BLaER1 (cell line): Measurements from ENCODE around the gene B3GALT5.

Experiments
- H3K27ac ChIP-seq: shearing (Covaris generic); formaldehyde crosslinking; 2 replicates; pipeline ENCODE4 v1.8.1; 2022
- H3K27me3 ChIP-seq: shearing (Covaris generic); formaldehyde crosslinking; 2 replicates; pipeline ENCODE4 v1.8.1; 2022
- H3K36me3 ChIP-seq: shearing (Covaris generic); formaldehyde crosslinking; 2 replicates; pipeline ENCODE4 v1.8.1; 2022
- H3K4me1 ChIP-seq: shearing (Covaris generic); formaldehyde crosslinking; 2 replicates; pipeline ENCODE4 v1.8.1; 2022
- H3K4me2 ChIP-seq: shearing (Covaris generic); formaldehyde crosslinking; 2 replicates; pipeline ENCODE4 v1.8.1; 2022
- H3K4me3 ChIP-seq: shearing (Covaris generic); formaldehyde crosslinking; 2 replicates; pipeline ENCODE4 v1.8.1; 2022
- H3K9ac ChIP-seq: shearing (Covaris generic); formaldehyde crosslinking; 2 replicates; pipeline ENCODE4 v1.8.1; 2022
- H3K9me3 ChIP-seq: shearing (Covaris generic); formaldehyde crosslinking; 2 replicates; pipeline ENCODE4 v1.8.1; 2022
- H4K20me1 ChIP-seq: shearing (Covaris generic); formaldehyde crosslinking; 2 replicates; pipeline ENCODE4 v1.8.1; 2022
- Cebpa-rat ChIP-seq: shearing (Covaris generic); IDR thresholded peaks from 2 replicates; pipeline ENCODE4 v1.8.1; 2022

Gene B3GALT5

GRCh38 chr21:39602793-39603192 lies 9.9 kb upstream of the B3GALT5 start:
- H3K4me1 ChIP-seq: peaks cover 9% of the 10 kb centered on the region; the same call in 1 of the 2 replicates
- H3K4me3 ChIP-seq: no peak overlapping the region
- H4K20me1 ChIP-seq: no peaks in the 10 kb centered on the region
- no peaks in the 10 kb centered on the region for H3K36me3 ChIP-seq
- H3K4me2 ChIP-seq: no peak overlapping the region
- no peak overlapping the region for H3K27ac ChIP-seq
- TF ChIP-seq Cebpa-rat: no peak
- H3K9me3 ChIP-seq: no peaks in the 10 kb centered on the region
- H3K9ac ChIP-seq: no peak overlapping the region
- H3K27me3 ChIP-seq: no peaks in the 10 kb centered on the region

GRCh38 chr21:39604951-39605350 lies 7.8 kb upstream of the B3GALT5 start:
- H3K27ac ChIP-seq: no peak overlapping the region
- H3K4me1 ChIP-seq: no peaks in the 10 kb centered on the region
- no peak overlapping the region for H3K4me2 ChIP-seq
- no peaks in the 10 kb centered on the region for H3K27me3 ChIP-seq
- H3K9me3 ChIP-seq: no peaks in the 10 kb centered on the region
- no peak for TF ChIP-seq Cebpa-rat
- H4K20me1 ChIP-seq: no peaks in the 10 kb centered on the region
- no peak overlapping the region for H3K9ac ChIP-seq
- no peaks in the 10 kb centered on the region for H3K36me3 ChIP-seq
- no peak overlapping the region for H3K4me3 ChIP-seq

- H3K9ac ChIP-seq: no peak overlapping the region
- no peak overlapping the region for H3K27ac ChIP-seq
Observed at GRCh38 chr21:39610703-39611102, 2.0 kb upstream of the B3GALT5 start.

GRCh38 chr21:39611551-39612190 lies 1.1 kb upstream of the B3GALT5 start:
- no peak for TF ChIP-seq Cebpa-rat
- Histone ChIP-seq H3K4me2 (no peak overlapping the region), H3K27me3 (no peaks in the 10 kb centered on the region), H4K20me1 (no peaks in the 10 kb centered on the region), H3K9me3 (peaks cover 4% of the 10 kb centered on the region; the same call in 1 of the 2 replicates), H3K36me3 (no peaks in the 10 kb centered on the region), H3K9ac (no peak overlapping the region), H3K4me1 (peaks cover 9% of the 10 kb centered on the region), H3K27ac (no peak overlapping the region), H3K4me3 (no peak overlapping the region)

More at GRCh38 chr21:39610703-39611102, 2.0 kb upstream of the B3GALT5 start:
- no peaks in the 10 kb centered on the region for H3K36me3 ChIP-seq
- no peaks in the 10 kb centered on the region for H4K20me1 ChIP-seq
- no peak for TF ChIP-seq Cebpa-rat
- H3K4me1 ChIP-seq: no peaks in the 10 kb centered on the region
- H3K9me3 ChIP-seq: peaks cover 4% of the 10 kb centered on the region; the same call in 1 of the 2 replicates
- H3K27me3 ChIP-seq: no peaks in the 10 kb centered on the region
- no peak overlapping the region for H3K4me2 ChIP-seq
- H3K4me3 ChIP-seq: no peak overlapping the region

- Histone ChIP-seq H3K9ac (no peak overlapping the region), H3K4me3 (no peak overlapping the region), H3K27me3 (no peaks in the 10 kb centered on the region), H3K9me3 (peaks cover 14% of the 10 kb centered on the region; the same call in 1 of the 2 replicates), H3K4me1 (peaks cover 10% of the 10 kb centered on the region), H3K36me3 (no peaks in the 10 kb centered on the region), H3K4me2 (no peak overlapping the region), H3K27ac (no peak overlapping the region), H4K20me1 (no peaks in the 10 kb centered on the region)
- no peak for TF ChIP-seq Cebpa-rat
Observed at GRCh38 chr21:39613041-39613934, 548 bp downstream of the B3GALT5 start.

GRCh38 chr21:39616211-39616772 lies 3.6 kb downstream of the B3GALT5 start:
- H3K9me3 ChIP-seq: peaks cover 14% of the 10 kb centered on the region; the same call in 1 of the 2 replicates
- H3K27me3 ChIP-seq: no peaks in the 10 kb centered on the region
- TF ChIP-seq Cebpa-rat: no peak
- no peak overlapping the region for H3K4me3 ChIP-seq
- peaks cover 10% of the 10 kb centered on the region for H3K4me1 ChIP-seq
- H3K4me2 ChIP-seq: peak overlapping the region; percentile 38
- no peaks in the 10 kb centered on the region for H3K36me3 ChIP-seq
- H3K27ac ChIP-seq: no peak overlapping the region
- H4K20me1 ChIP-seq: no peaks in the 10 kb centered on the region
- no peak overlapping the region for H3K9ac ChIP-seq

- H3K4me3 ChIP-seq: no peak overlapping the region
- no peaks in the 10 kb centered on the region for H3K27me3 ChIP-seq
- H3K9me3 ChIP-seq: peaks cover 21% of the 10 kb centered on the region; the same call in 1 of the 2 replicates
- H3K27ac ChIP-seq: no peak overlapping the region
- peaks cover 8% of the 10 kb centered on the region for H3K4me1 ChIP-seq
- no peak overlapping the region for H3K9ac ChIP-seq
- H3K36me3 ChIP-seq: no peaks in the 10 kb centered on the region
- no peak overlapping the region for H3K4me2 ChIP-seq
- no peaks in the 10 kb centered on the region for H4K20me1 ChIP-seq
- TF ChIP-seq Cebpa-rat: no peak
Observed at GRCh38 chr21:39620856-39621255, 8.1 kb downstream of the B3GALT5 start.

- H3K27ac ChIP-seq: no peak overlapping the region
- H3K36me3 ChIP-seq: no peaks in the 10 kb centered on the region
- H3K27me3 ChIP-seq: no peaks in the 10 kb centered on the region
- H3K9ac ChIP-seq: no peak overlapping the region
- no peak overlapping the region for H3K4me3 ChIP-seq
- H3K4me2 ChIP-seq: no peak overlapping the region
- TF ChIP-seq Cebpa-rat: no peak
- H3K9me3 ChIP-seq: peaks cover 10% of the 10 kb centered on the region; the same call in 1 of the 2 replicates
- H3K4me1 ChIP-seq: peaks cover 6% of the 10 kb centered on the region
- no peaks in the 10 kb centered on the region for H4K20me1 ChIP-seq
Observed at GRCh38 chr21:39625211-39625895, 12.6 kb downstream of the B3GALT5 start.

- Histone ChIP-seq H3K4me3 (no peak overlapping the region), H3K9me3 (peaks cover 10% of the 10 kb centered on the region; the same call in 1 of the 2 replicates), H3K4me2 (no peak overlapping the region), H3K27ac (no peak overlapping the region), H3K4me1 (peaks cover 11% of the 10 kb centered on the region), H3K36me3 (no peaks in the 10 kb centered on the region), H4K20me1 (no peaks in the 10 kb centered on the region), H3K9ac (no peak overlapping the region), H3K27me3 (no peaks in the 10 kb centered on the region)
- TF ChIP-seq Cebpa-rat: no peak
Observed at GRCh38 chr21:39628385-39628784, 15.6 kb downstream of the B3GALT5 start.
